Gastrocnemius medialis (tissue), 4 donors: Measurements from ENCODE around the gene CAPG.

Experiments used
- POLR2A ChIP-seq, 2 donors: fragments of 450-650 bp; IDR thresholded peaks; one replicate each; pipeline ENCODE4 v1.6.1; 2017; ENCODE audit warnings: antibody characterized with exemption in 2 of 2, mild to moderate bottlenecking in 2 of 2, moderate library complexity in 2 of 2
- TF ChIP-seq, protein P1 (sequence below), 5 experiments: fragments of 450-650 bp in 3 of 5; fragments of 200-600 bp in 2 of 5; sonication (generic) in 2 of 5; IDR thresholded peaks in 4 of 5; conservative IDR thresholded peaks in 1 of 5; 1 replicate in 4 of 5; 2 replicates in 1 of 5; pipeline ENCODE4 v1.5.1; 2016 to 2019; ENCODE audit warnings: antibody characterized with exemption in 5 of 5, mild to moderate bottlenecking in 3 of 5, moderate library complexity in 3 of 5

DNA sequence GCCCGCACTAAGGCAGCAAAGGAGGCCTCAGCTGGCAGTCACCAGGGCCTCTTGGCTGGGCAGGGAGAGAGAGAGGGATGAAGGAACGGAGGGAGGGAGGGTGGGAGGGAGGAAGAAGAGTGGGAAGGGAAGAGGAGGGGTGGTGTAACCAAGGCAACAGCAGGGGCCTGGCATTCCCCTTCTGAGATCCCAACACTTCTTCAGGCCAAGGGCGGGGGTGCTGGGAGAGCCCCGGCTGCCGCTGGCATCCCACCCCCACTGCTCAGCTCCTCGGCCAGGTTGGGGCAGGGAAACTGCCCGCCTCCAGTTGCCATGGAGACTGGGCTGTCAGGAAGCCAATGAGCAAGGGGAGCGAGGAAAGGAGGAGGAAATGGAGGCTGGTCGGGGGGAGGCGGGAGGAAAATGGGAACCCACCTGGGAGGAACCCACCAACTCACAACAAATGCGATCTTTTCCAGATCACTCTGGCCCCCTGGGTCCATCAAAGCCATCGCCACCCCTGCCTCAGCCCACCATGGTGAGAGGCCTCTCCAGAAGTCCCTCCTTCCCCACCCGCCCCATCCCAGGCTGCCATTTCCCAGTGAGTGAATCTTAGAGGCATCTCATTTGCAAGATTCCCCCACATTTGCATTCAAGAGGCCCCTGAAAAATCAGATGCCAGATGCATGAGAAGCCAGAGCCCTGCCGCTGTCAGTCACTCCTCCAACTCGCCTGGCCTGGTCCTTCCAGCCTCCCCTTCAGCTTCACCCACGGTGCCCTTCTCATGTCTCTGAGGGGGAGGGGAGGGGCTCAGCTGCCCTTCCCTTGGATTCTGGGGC is 20.8 kb upstream of the CAPG start:
- TF ChIP-seq, protein P1, sequence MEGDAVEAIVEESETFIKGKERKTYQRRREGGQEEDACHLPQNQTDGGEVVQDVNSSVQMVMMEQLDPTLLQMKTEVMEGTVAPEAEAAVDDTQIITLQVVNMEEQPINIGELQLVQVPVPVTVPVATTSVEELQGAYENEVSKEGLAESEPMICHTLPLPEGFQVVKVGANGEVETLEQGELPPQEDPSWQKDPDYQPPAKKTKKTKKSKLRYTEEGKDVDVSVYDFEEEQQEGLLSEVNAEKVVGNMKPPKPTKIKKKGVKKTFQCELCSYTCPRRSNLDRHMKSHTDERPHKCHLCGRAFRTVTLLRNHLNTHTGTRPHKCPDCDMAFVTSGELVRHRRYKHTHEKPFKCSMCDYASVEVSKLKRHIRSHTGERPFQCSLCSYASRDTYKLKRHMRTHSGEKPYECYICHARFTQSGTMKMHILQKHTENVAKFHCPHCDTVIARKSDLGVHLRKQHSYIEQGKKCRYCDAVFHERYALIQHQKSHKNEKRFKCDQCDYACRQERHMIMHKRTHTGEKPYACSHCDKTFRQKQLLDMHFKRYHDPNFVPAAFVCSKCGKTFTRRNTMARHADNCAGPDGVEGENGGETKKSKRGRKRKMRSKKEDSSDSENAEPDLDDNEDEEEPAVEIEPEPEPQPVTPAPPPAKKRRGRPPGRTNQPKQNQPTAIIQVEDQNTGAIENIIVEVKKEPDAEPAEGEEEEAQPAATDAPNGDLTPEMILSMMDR (IDR thresholded peaks at IDR 0.05 in 4 of 5, conservative IDR thresholded peaks at IDR 0.05 in 1 of 5) = no peak
- TF ChIP-seq POLR2A (IDR thresholded peaks at IDR 0.05) = no peak
